ENCODE data around the gene MRPL52. TPM values are rescaled to one million over a fixed set of nuclear protein-coding genes. Genes with fewer than 3 reads are reported as not detected.

The MRPL52 gene
- total and polyA plus RNA-seq, 2 of the 13 experiments (the other 11 are each of a cell fraction or from before 2014, with no cell fraction given) = 118 to 329 TPM

DNA sequence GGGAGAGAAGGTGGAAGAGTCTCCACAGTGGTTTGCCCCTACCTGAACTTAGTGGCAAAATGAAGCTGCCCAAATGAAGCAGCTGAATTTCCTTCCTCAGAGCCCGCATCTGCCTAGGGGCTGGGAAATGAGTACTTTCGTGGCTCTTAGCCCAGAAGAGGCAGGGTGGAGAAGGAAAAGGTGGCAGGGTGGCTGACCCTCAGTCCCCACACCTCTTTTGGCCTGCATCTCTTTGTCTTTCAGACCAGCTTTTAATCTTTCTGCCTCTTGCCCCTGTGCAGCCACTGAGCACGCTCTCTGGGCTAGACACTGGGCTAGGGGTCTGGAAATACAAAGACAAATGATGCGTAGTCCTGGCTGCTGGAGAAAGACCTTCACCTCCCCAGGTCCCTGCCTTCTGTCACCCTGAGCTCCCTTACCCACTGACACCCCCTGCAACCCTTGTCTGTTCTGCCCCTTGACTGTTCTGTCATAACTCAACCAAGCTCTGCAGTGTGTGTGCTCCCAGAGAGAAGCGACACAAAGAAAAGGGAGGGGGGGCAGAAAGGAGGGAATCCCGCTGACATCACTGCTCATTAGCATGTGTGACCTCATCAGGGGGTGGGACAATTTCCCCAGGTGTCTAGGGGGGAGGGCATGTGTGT, 53.0 kb downstream of the MRPL52 start (continued):
- TF ChIP-seq STAG1 (CRISPR knock-in tag; IDR thresholded peaks at IDR 0.05) (no peak), MTF1 (CRISPR knock-in tag; IDR thresholded peaks at IDR 0.05) (no peak), NONO (IDR thresholded peaks at IDR 0.05) (no peak), NONO (CRISPR knock-in tag; conservative IDR thresholded peaks at IDR 0.05) (no peak), ZIK1 (CRISPR knock-in tag; IDR thresholded peaks at IDR 0.05; ENCODE audit: borderline replicate concordance, low read depth) (no peak), SYNCRIP (IDR thresholded peaks at IDR 0.05; ENCODE audit: insufficient read depth, low read depth, low read length) (no peak), ZNF547 (CRISPR knock-in tag; IDR thresholded peaks at IDR 0.05) (no peak), SOX5 (CRISPR knock-in tag; IDR thresholded peaks at IDR 0.05; ENCODE audit: borderline replicate concordance) (no peak), SP5 (CRISPR knock-in tag; IDR thresholded peaks at IDR 0.05; ENCODE audit: borderline replicate concordance, low read depth) (no peak), ZSCAN21 (CRISPR knock-in tag; IDR thresholded peaks at IDR 0.05; ENCODE audit: borderline replicate concordance) (no peak), ZNF761 (CRISPR knock-in tag; conservative IDR thresholded peaks at IDR 0.05) (no peak), NCOA2 (CRISPR knock-in tag; IDR thresholded peaks at IDR 0.05) (no peak), MXD1 (CRISPR knock-in tag; IDR thresholded peaks at IDR 0.05) (0 out of 2 replicates have a peak, but pooled peaks have one; percentile 30), ZNF503 (CRISPR knock-in tag; IDR thresholded peaks at IDR 0.05) (no peak)

Measured in HepG2 (cell line).